H9 (cell line): ENCODE data around the gene PXK. TPM values are rescaled to one million over a fixed set of nuclear protein-coding genes. Genes with fewer than 3 reads are reported as not detected.
A peak's percentile ranks its signal among the peaks of the same experiment; 100 is the strongest.

Experiments
- DNase-seq: peaks from one replicate; pipeline ENCODE4 v3.0.0-alpha.2; 2017
- H2AFZ ChIP-seq: one replicate; pipeline ENCODE4 v1.6.1; 2013; ENCODE audit warnings: mild to moderate bottlenecking, low read length, control low read depth, moderate library complexity
- H2AK5ac ChIP-seq: 2 replicates; pipeline ENCODE4 v1.6.1; 2013; ENCODE audit warnings: low read length, control low read depth, mixed read lengths; ENCODE audit not compliant: insufficient read length
- H2BK120ac ChIP-seq: one replicate; pipeline ENCODE4 v1.6.1; 2013; ENCODE audit warnings: low read depth, mild to moderate bottlenecking, low read length, control low read depth, inconsistent platforms; ENCODE audit not compliant: poor library complexity, severe bottlenecking
- H2BK12ac ChIP-seq: 2 replicates; pipeline ENCODE4 v1.6.1; 2013; ENCODE audit warnings: low read length, control low read depth, mixed read lengths, low read depth; ENCODE audit not compliant: insufficient read length
- H2BK15ac ChIP-seq: 2 replicates; pipeline ENCODE4 v1.6.1; 2013; ENCODE audit warnings: low read depth, low read length, control low read depth
- H2BK20ac ChIP-seq: one replicate; pipeline ENCODE4 v1.6.1; 2013; ENCODE audit warnings: low read depth, mild to moderate bottlenecking, low read length, control low read depth, inconsistent platforms; ENCODE audit not compliant: poor library complexity, severe bottlenecking
- H2BK5ac ChIP-seq: 2 replicates; pipeline ENCODE4 v1.6.1; 2013; ENCODE audit warnings: low read length, control low read depth, mixed read lengths; ENCODE audit not compliant: insufficient read length
- H3K14ac ChIP-seq: 2 replicates; pipeline ENCODE4 v1.6.1; 2013; ENCODE audit warnings: low read length, control low read depth; ENCODE audit not compliant: insufficient read depth
- H3K18ac ChIP-seq: 2 replicates; pipeline ENCODE4 v1.6.1; 2013; ENCODE audit warnings: low read depth, mild to moderate bottlenecking, mixed read lengths, low read length, control low read depth; ENCODE audit not compliant: insufficient read length
- H3K23ac ChIP-seq: 2 replicates; pipeline ENCODE4 v1.6.1; 2013; ENCODE audit warnings: low read length, control low read depth, mixed read lengths, low read depth; ENCODE audit not compliant: insufficient read length
- H3K23me2 ChIP-seq: 2 replicates; pipeline ENCODE4 v1.6.1; 2013; ENCODE audit warnings: low read depth, mild to moderate bottlenecking, mixed read lengths, low read length, control low read depth; ENCODE audit not compliant: insufficient read length, poor library complexity, severe bottlenecking
- H3K27ac ChIP-seq: 2 replicates; pipeline ENCODE4 v1.5.1; 2013; ENCODE audit warnings: low read length, control low read depth, mixed read lengths, low read depth; ENCODE audit not compliant: insufficient read length
- H3K27me3 ChIP-seq: 2 replicates; pipeline ENCODE4 v1.6.1; 2013; ENCODE audit warnings: low read length, control low read depth, inconsistent platforms; ENCODE audit not compliant: insufficient read depth
- H3K4ac ChIP-seq: 2 replicates; pipeline ENCODE4 v1.6.1; 2013; ENCODE audit warnings: low read depth, mild to moderate bottlenecking, control low read depth, inconsistent platforms, low read length, moderate library complexity
- H3K4me1 ChIP-seq: 2 replicates; pipeline ENCODE4 v1.6.1; 2013; ENCODE audit warnings: low read length, control low read depth, inconsistent platforms; ENCODE audit not compliant: insufficient read depth
- H3K4me2 ChIP-seq: 2 replicates; pipeline ENCODE4 v1.6.1; 2013; ENCODE audit warnings: low read length, control low read depth, mixed read lengths; ENCODE audit not compliant: insufficient read length, insufficient read depth
- H3K56ac ChIP-seq: 2 replicates; pipeline ENCODE4 v1.6.1; 2013; ENCODE audit warnings: low read depth, mild to moderate bottlenecking, mixed read lengths, low read length, control low read depth; ENCODE audit not compliant: insufficient read length
- H3K79me1 ChIP-seq: 2 replicates; pipeline ENCODE4 v1.6.1; 2013; ENCODE audit warnings: low read depth, mild to moderate bottlenecking, moderate library complexity, low read length, control low read depth, inconsistent platforms; ENCODE audit not compliant: insufficient read depth, poor library complexity, severe bottlenecking
- H3K79me2 ChIP-seq: 2 replicates; pipeline ENCODE4 v1.6.1; 2013; ENCODE audit warnings: low read length, control low read depth, inconsistent platforms; ENCODE audit not compliant: insufficient read depth
- H3K9ac ChIP-seq: 2 replicates; pipeline ENCODE4 v1.6.1; 2013; ENCODE audit warnings: low read length, control low read depth, mixed read lengths; ENCODE audit not compliant: insufficient read length; ENCODE audit errors: extremely low read depth
- H3K9me3 ChIP-seq: one replicate; pipeline ENCODE4 v1.6.1; 2013; ENCODE audit warnings: low read depth, low read length, inconsistent platforms; ENCODE audit not compliant: control insufficient read depth
- H3T11ph ChIP-seq: one replicate; pipeline ENCODE4 v1.6.1; 2013; ENCODE audit warnings: mild to moderate bottlenecking, low read length, control low read depth, inconsistent platforms
- H4K20me1 ChIP-seq: one replicate; pipeline ENCODE4 v1.6.1; 2013; ENCODE audit not compliant: control insufficient read depth, insufficient read length, insufficient read depth
- H4K5ac ChIP-seq: 2 replicates; pipeline ENCODE4 v1.6.1; 2013; ENCODE audit warnings: low read depth, mild to moderate bottlenecking, mixed read lengths, low read length, control low read depth; ENCODE audit not compliant: insufficient read length
- H4K8ac ChIP-seq: replicated peaks from 2 replicates; pipeline ENCODE4 v1.6.1; 2013; ENCODE audit warnings: low read length, control low read depth, mixed read lengths, low read depth; ENCODE audit not compliant: insufficient read length
- H4K91ac ChIP-seq: 2 replicates; pipeline ENCODE4 v1.6.1; 2013; ENCODE audit warnings: low read depth, mild to moderate bottlenecking, moderate library complexity, mixed read lengths, low read length, control low read depth; ENCODE audit not compliant: insufficient read length
- H3K27ac Mint-ChIP-seq, 3 experiments: 2 replicates in 2 of 3; 3 replicates in 1 of 3; pipeline ENCODE4 v1.8.0; 2020 to 2021; ENCODE audit warnings: mixed read lengths in 3 of 3, mild to moderate bottlenecking in 1 of 3, moderate library complexity in 1 of 3
- H3K27me3 Mint-ChIP-seq: 2 replicates; pipeline ENCODE4 v1.8.0; 2021; ENCODE audit warnings: low read depth, mild to moderate bottlenecking, moderate library complexity, mixed read lengths
- H3K36me3 Mint-ChIP-seq, 3 experiments: 2 replicates in 2 of 3; 3 replicates in 1 of 3; pipeline ENCODE4 v1.8.0; 2020 to 2021; ENCODE audit warnings: low read depth in 3 of 3, mixed read lengths in 3 of 3; ENCODE audit not compliant: insufficient read depth in 1 of 3
- H3K4me1 Mint-ChIP-seq, 2 experiments: 2 replicates each; pipeline ENCODE4 v1.8.0; 2020; ENCODE audit warnings: mixed read lengths in 2 of 2
- H3K4me3 Mint-ChIP-seq, 2 experiments: 2 replicates in 1 of 2; 3 replicates in 1 of 2; pipeline ENCODE4 v1.8.0; 2020 to 2021; ENCODE audit warnings: mild to moderate bottlenecking in 2 of 2, mixed read lengths in 2 of 2, moderate library complexity in 1 of 2
- H3K9me3 Mint-ChIP-seq, 2 experiments: 2 replicates in 1 of 2; 3 replicates in 1 of 2; pipeline ENCODE4 v1.8.0; 2020; ENCODE audit warnings: mild to moderate bottlenecking in 2 of 2, mixed read lengths in 2 of 2, moderate library complexity in 1 of 2
- CTCF ChIP-seq: fragments of 200-600 bp; sonication (generic); conservative IDR thresholded peaks from 3 replicates; pipeline ENCODE4 v1.8.0; 2021; ENCODE audit warnings: antibody characterized with exemption, mild to moderate bottlenecking
- WGBS: extraction: QIAGEN DNeasy Blood & Tissue Kit; methylation state at CpG from one replicate; pipeline ENCODE4 v1.1.7; 2013; ENCODE audit warnings: missing lambda C conversion rate, low lambda C conversion rate, mixed read lengths; ENCODE audit not compliant: insufficient read length; ENCODE audit errors: extremely low coverage; 5-methylcytosine and 5-hydroxymethylcytosine counted together
- total RNA-seq: library from RNA; stranded (reverse); gene quantifications from 2 replicates; pipeline ENCODE4 v1.2.1, GENCODE V29; 2021

Gene PXK
- total RNA-seq, 1 experiment from 2014 or later, result 3.3 TPM

- no peak overlapping the region for H2BK12ac ChIP-seq
- no peaks in the 10 kb centered on the region for H3K9me3 ChIP-seq
- no peaks in the 10 kb centered on the region; a peak in 1 of 5 replicates for H3K9me3 Mint-ChIP-seq
- H3K4me1 ChIP-seq, result peaks cover 7% of the 10 kb centered on the region; the same call in 1 of the 2 replicates
- no peaks in the 10 kb centered on the region; a peak in 3 of 7 replicates for H3K36me3 Mint-ChIP-seq
- no peak overlapping the region for H2BK120ac ChIP-seq
- H4K91ac ChIP-seq, result no peak overlapping the region
- H4K8ac ChIP-seq, result no peak overlapping the region
- no peak overlapping the region for H3K27ac ChIP-seq
- no peak overlapping the region for H3K4me3 Mint-ChIP-seq
- H3K27ac Mint-ChIP-seq, result peak overlapping the region in 1 of 3 experiments; percentile 75; a peak in 1 of 7 replicates
- H3K4me1 Mint-ChIP-seq, result peaks cover 29 to 39% of the 10 kb centered on the region in 2 experiments
- no peak overlapping the region for H3K56ac ChIP-seq
- H3K4ac ChIP-seq, result no peak overlapping the region
- H3K79me1 ChIP-seq, result no peaks in the 10 kb centered on the region
- no peak overlapping the region for H2AK5ac ChIP-seq
- no peaks in the 10 kb centered on the region for H3K27me3 ChIP-seq
- H3T11ph ChIP-seq, result no peak overlapping the region
- H3K9ac ChIP-seq, result no peak overlapping the region
- no peak overlapping the region for H2AFZ ChIP-seq
- H2BK5ac ChIP-seq, result no peak overlapping the region
- no peak for TF ChIP-seq CTCF
- H2BK15ac ChIP-seq, result no peak overlapping the region
- no peak overlapping the region for H3K4me2 ChIP-seq
- H3K23me2 ChIP-seq, result no peaks in the 10 kb centered on the region
- no peak for DNase-seq
- no CpG with 5 or more reads among the region's 4 CpGs for WGBS
- H4K20me1 ChIP-seq, result no peaks in the 10 kb centered on the region
- no peak overlapping the region for H3K18ac ChIP-seq
- no peak overlapping the region for H4K5ac ChIP-seq
- H2BK20ac ChIP-seq, result peak overlapping the region; percentile 45
- no peak overlapping the region for H3K14ac ChIP-seq
- H3K79me2 ChIP-seq, result no peaks in the 10 kb centered on the region
- H3K27me3 Mint-ChIP-seq, result 0 out of 2 replicates have a peak, but pooled peaks cover 2% of the 10 kb centered on the region
- no peak overlapping the region for H3K23ac ChIP-seq
Measured at GRCh38 chr3:58441514-58442450, 109.1 kb downstream of the PXK start.
